Spleen (tissue), 11 donors: Measurements from ENCODE around the gene ZNF275. TPM values are rescaled to one million over a fixed set of nuclear protein-coding genes. Genes with fewer than 3 reads are reported as not detected.

ENCODE experiments used
- DNase-seq: peaks from one replicate; pipeline ENCODE4 v3.0.0-alpha.2; 2020
- H3K27ac ChIP-seq, 8 donors: fragments of 200-600 bp; sonication (generic) in 7 of 8; 1 replicate in 4 of 8; 2 replicates in 4 of 8; pipeline versions ENCODE4 v1.5.0 to v1.8.0; 2016 to 2021; ENCODE audit warnings: inconsistent platforms in 4 of 8, mild to moderate bottlenecking in 4 of 8, moderate library complexity in 1 of 8
- H3K27me3 ChIP-seq, 7 donors: fragments of 200-600 bp; sonication (generic) in 6 of 7; replicated peaks in 1 of 7; 1 replicate in 4 of 7; 2 replicates in 3 of 7; pipeline versions ENCODE4 v1.5.0 to v1.8.0; 2016 to 2021; ENCODE audit warnings: inconsistent platforms in 3 of 7, mild to moderate bottlenecking in 1 of 7
- H3K36me3 ChIP-seq, 6 donors: fragments of 200-600 bp; sonication (generic) in 5 of 6; 1 replicate in 4 of 6; 2 replicates in 2 of 6; pipeline versions ENCODE4 v1.5.0 to v1.8.0; 2016 to 2021; ENCODE audit warnings: inconsistent platforms in 2 of 6
- H3K4me1 ChIP-seq, 6 donors: fragments of 200-600 bp; sonication (generic) in 5 of 6; 1 replicate in 3 of 6; 2 replicates in 3 of 6; pipeline versions ENCODE4 v1.5.0 to v1.8.0; 2016 to 2021; ENCODE audit warnings: inconsistent platforms in 3 of 6
- H3K4me3 ChIP-seq, 8 donors: fragments of 200-600 bp; sonication (generic) in 7 of 8; 1 replicate in 4 of 8; 2 replicates in 4 of 8; pipeline versions ENCODE4 v1.5.0 to v1.8.0; 2016 to 2021; ENCODE audit warnings: inconsistent platforms in 4 of 8, mild to moderate bottlenecking in 4 of 8, moderate library complexity in 2 of 8
- H3K9me3 ChIP-seq, 8 donors: fragments of 200-600 bp; sonication (generic) in 7 of 8; 1 replicate in 4 of 8; 2 replicates in 4 of 8; pipeline versions ENCODE4 v1.5.0 to v1.8.0; 2016 to 2021; ENCODE audit warnings: inconsistent platforms in 4 of 8
- POLR2A ChIP-seq, 3 donors: fragments of 450-650 bp; IDR thresholded peaks; one replicate each; pipeline ENCODE4 v1.5.1; 2017; ENCODE audit warnings: antibody characterized with exemption in 3 of 3, mild to moderate bottlenecking in 1 of 3
- POLR2AphosphoS5 ChIP-seq, 3 donors: sonication (generic); formaldehyde crosslinking; IDR thresholded peaks; one replicate each; pipeline ENCODE4 v1.5.1; 2017; ENCODE audit warnings: antibody characterized with exemption in 3 of 3
- WGBS, 5 donors: extraction: QIAGEN DNeasy Blood & Tissue Kit in 3 of 5; methylation state at CpG; one replicate each; pipeline versions ENCODE4 v1.1.5 to v1.1.7; 2013 to 2018; 5-methylcytosine and 5-hydroxymethylcytosine counted together
- intact Hi-C: fragments of 100-400 bp; cut with DNase I; formaldehyde crosslinking; loops from one replicate; pipeline ENCODE4 v1.15.0; 2023; ENCODE audit warnings: low total_unique reads
- polyA plus RNA-seq, 3 donors: library from polyadenylated mRNA; stranded (reverse); fragments of 200-250 nt; gene quantifications; one replicate each; pipeline ENCODE4 v1.2.1, GENCODE V29; 2013
- total RNA-seq, 7 donors: library from RNA; depleted of rRNA in 3 of 7; stranded (reverse); fragments of >200 nt in 3 of 7; fragmentation: NEBNext Ultra II Directional in 4 of 7; extraction: Animal tissue kit (Norgen Biotek cat#: 25700) in 4 of 7; gene quantifications; one replicate each; pipeline versions ENCODE4 v1.1.0 to v1.2.1, GENCODE V29; 2016 to 2021
- TF ChIP-seq, protein P1 (sequence below), 11 experiments: fragments of 200-600 bp in 7 of 11; fragments of 450-650 bp in 4 of 11; sonication (generic) in 4 of 11; IDR thresholded peaks in 8 of 11; conservative IDR thresholded peaks in 3 of 11; 1 replicate in 7 of 11; 2 replicates in 4 of 11; pipeline versions ENCODE4 v1.4.0 to v1.8.0; 2016 to 2021; ENCODE audit warnings: antibody characterized with exemption in 11 of 11, inconsistent platforms in 4 of 11, mild to moderate bottlenecking in 1 of 11
- donor health status: healthy with polysubstance abuse.
- donor health status: DM: no; HTN: no; CAD: no; lungs with moderate emphysema.
- donor health status: DM: no; HTN: no; CAD: no.
- donor health status: Bipolar disorder and iron deficiency.
- donor health status: healthy.
- donor health status: DM: no; HTN: no; CAD: no.
- donor health status: DM: yes; HTN: yes; CAD: no.

The ZNF275 gene
- total and polyA plus RNA-seq, 10 donors = 2.9 to 33.8 (median 22.8) TPM

DNA sequence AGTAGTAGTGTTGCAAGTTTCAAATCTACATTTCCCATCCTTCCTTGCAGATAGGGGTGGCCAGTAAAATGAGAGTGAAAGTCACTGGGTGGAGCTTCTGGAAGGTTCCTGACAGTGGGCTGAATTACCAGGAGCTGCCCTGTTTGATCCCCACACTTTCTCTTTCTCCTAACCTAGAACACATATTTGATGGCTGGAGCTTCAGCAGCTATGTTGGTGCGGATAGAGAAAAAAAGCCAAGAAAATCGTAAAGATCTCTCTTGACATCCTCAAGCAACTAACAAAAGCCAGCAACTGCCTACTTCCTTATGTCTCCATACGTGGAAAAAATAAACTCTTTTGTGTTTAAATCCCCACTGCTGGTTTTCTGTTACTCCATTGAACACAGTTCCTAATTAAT, 32.2 kb downstream of the ZNF275 start:
- H3K27ac ChIP-seq = no peak overlapping the region
- no peaks in the 10 kb centered on the region for H3K36me3 ChIP-seq
- 79 to 93% (median 84%) methylated on average over 3 of the region's 3 CpGs for WGBS, 5 donors
- TF ChIP-seq, protein P1, sequence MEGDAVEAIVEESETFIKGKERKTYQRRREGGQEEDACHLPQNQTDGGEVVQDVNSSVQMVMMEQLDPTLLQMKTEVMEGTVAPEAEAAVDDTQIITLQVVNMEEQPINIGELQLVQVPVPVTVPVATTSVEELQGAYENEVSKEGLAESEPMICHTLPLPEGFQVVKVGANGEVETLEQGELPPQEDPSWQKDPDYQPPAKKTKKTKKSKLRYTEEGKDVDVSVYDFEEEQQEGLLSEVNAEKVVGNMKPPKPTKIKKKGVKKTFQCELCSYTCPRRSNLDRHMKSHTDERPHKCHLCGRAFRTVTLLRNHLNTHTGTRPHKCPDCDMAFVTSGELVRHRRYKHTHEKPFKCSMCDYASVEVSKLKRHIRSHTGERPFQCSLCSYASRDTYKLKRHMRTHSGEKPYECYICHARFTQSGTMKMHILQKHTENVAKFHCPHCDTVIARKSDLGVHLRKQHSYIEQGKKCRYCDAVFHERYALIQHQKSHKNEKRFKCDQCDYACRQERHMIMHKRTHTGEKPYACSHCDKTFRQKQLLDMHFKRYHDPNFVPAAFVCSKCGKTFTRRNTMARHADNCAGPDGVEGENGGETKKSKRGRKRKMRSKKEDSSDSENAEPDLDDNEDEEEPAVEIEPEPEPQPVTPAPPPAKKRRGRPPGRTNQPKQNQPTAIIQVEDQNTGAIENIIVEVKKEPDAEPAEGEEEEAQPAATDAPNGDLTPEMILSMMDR (IDR thresholded peaks at IDR 0.05 in 8 of 11, conservative IDR thresholded peaks at IDR 0.05 in 3 of 11) = no peak
- TF ChIP-seq POLR2AphosphoS5 (IDR thresholded peaks at IDR 0.05) = no peak
- no peaks in the 10 kb centered on the region for H3K4me1 ChIP-seq
- no peak overlapping the region for H3K4me3 ChIP-seq
- H3K9me3 ChIP-seq = no peaks in the 10 kb centered on the region
- DNase-seq = no peak
- intact Hi-C loops = no loop called here
- peaks cover 0 to 9% (median 2%) of the 10 kb centered on the region in 7 donors for H3K27me3 ChIP-seq

DNA sequence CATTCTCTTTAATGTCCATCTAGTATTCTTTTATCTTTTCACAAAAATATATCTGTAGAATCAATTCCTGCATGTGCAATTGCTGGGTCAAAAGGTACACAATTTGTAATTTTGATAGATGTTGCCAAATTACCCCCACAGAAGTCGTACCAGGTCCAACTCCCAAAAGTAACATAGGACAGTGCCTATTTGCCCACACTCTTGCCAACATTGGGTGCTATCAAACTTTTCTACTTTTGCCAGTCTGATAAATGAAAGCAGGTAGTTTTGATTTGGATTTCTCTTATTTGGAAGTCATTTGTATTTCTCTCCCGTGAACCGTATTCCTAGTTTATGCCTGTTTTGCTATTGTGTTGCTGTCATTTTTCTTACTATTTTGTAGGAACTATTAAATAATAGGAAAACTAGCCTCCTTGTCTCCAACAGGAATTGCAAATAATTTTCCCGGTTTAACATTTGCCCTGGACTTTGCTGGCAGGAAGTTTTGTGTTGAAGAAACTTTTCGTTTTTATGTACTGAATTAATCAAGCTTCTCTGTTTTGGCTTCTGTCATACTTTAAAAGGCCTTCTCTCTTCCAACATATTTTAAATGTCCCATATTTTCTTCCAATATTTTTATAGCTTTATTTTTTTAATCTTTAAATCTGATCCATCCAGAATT, 33.1 kb downstream of the ZNF275 start:
- intact Hi-C loops = no loop called here
- H3K27me3 ChIP-seq = peaks cover 0 to 9% (median 2%) of the 10 kb centered on the region in 7 donors
- H3K4me3 ChIP-seq = no peak overlapping the region
- H3K36me3 ChIP-seq = no peaks in the 10 kb centered on the region
- WGBS, 5 donors = 70 to 92% (median 78%) methylated on average over 5 of the region's 5 CpGs
- no peaks in the 10 kb centered on the region for H3K4me1 ChIP-seq
- no peak for DNase-seq
- TF ChIP-seq POLR2AphosphoS5 (IDR thresholded peaks at IDR 0.05) (no peak), POLR2A (IDR thresholded peaks at IDR 0.05) (no peak)
- TF ChIP-seq, protein P1 (IDR thresholded peaks at IDR 0.05 in 8 of 11, conservative IDR thresholded peaks at IDR 0.05 in 3 of 11) = no peak
- H3K9me3 ChIP-seq = no peaks in the 10 kb centered on the region
- no peak overlapping the region for H3K27ac ChIP-seq

DNA sequence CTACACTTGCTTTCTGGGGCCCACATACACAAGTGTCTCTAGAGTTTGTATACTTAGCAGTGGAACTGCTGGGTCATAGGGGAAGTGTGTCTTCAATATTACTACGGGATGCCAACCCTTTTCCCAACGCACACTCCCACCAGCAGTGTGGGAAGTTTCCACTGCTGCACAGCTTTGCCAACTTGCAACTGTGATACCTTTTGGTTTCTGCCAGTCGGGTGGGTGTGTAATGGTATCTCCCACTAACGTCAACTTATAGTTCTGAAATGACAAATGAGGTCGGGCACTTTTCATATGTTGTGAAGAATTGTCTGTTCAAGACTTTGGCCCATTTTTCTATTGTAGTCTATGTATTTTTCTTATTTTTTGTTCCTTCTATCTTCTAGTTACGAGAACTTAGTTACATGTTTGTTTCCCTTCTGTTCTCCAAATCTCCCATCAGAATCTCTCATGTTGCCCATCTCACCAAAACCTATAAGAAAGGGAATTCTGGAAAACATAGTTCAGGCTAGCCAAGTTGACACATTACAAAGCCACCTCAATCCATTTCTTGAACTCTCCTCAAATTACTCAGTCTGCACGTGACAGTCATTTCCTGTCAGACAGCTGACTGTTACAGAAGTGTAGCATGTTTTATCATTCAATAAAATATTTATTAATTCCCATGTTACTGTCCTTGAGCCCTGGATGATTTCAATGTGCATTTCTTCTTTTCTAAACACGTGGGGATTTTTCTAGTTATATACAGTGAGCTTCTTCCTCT, 36.5 kb downstream of the ZNF275 start:
- Histone ChIP-seq H3K9me3 (no peaks in the 10 kb centered on the region), H3K27me3 (peaks cover 0 to 9% (median 2%) of the 10 kb centered on the region in 7 donors), H3K4me1 (no peaks in the 10 kb centered on the region), H3K27ac (peak overlapping the region in 4 of 8 donors; percentile 10 to 62 (median 22)), H3K4me3 (no peak overlapping the region), H3K36me3 (no peaks in the 10 kb centered on the region)
- DNase-seq = no peak
- TF ChIP-seq, protein P1 (IDR thresholded peaks at IDR 0.05 in 8 of 11, conservative IDR thresholded peaks at IDR 0.05 in 3 of 11) = no peak
- TF ChIP-seq POLR2A (IDR thresholded peaks at IDR 0.05) (no peak), POLR2AphosphoS5 (IDR thresholded peaks at IDR 0.05) (no peak)
- 48 to 67% (median 58%) methylated on average over 6 to 8 of the region's 8 CpGs for WGBS, 5 donors
- intact Hi-C loops = no loop called here

DNA sequence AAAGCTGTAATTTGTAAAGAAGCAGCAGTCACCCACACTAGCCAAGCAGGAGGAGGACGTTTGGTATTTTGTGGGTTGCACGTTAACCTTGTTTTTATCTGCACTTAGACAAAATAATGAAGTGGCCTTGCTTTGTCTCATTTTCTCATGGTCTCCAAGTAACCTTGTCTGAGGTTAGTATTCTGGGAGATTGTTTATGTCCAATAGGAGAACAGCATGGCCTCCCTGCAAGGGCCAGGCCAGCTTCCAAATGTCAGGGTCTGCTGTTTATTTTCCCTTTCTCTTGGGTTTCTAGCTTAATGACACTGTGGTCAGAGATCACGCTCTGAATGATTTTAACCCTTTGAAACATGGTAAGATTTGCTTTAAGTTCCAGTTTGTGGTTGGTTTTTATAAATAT, 37.3 kb downstream of the ZNF275 start:
- 42 to 85% (median 49%) methylated on average over 3 of the region's 3 CpGs for WGBS, 5 donors
- no peaks in the 10 kb centered on the region for H3K4me1 ChIP-seq
- intact Hi-C loops = no loop called here
- H3K36me3 ChIP-seq = no peaks in the 10 kb centered on the region
- no peak overlapping the region for H3K4me3 ChIP-seq
- H3K9me3 ChIP-seq = no peaks in the 10 kb centered on the region
- H3K27ac ChIP-seq = peak overlapping the region in 5 of 8 donors; percentile 3 to 62 (median 15)
- H3K27me3 ChIP-seq = peaks cover 0 to 9% (median 0%) of the 10 kb centered on the region in 7 donors
- TF ChIP-seq, protein P1 (IDR thresholded peaks at IDR 0.05 in 8 of 11, conservative IDR thresholded peaks at IDR 0.05 in 3 of 11) = no peak
- no peak for TF ChIP-seq POLR2A (IDR thresholded peaks at IDR 0.05)
- TF ChIP-seq POLR2AphosphoS5 (IDR thresholded peaks at IDR 0.05) = no peak
- DNase-seq = no peak
